Right renal pelvis (tissue), 4 donors: ENCODE data around the gene MYRIP. TPM values are rescaled to one million over a fixed set of nuclear protein-coding genes. Genes with fewer than 3 reads are reported as not detected.

ENCODE experiments used
- DNase-seq, 4 donors: peaks; one replicate each; pipeline ENCODE4 v3.0.0-alpha.2; 2013; ENCODE audit warnings: low read depth in 4 of 4, low spot score in 3 of 4, missing footprints in 1 of 4
- polyA plus RNA-seq, 4 donors: library from polyadenylated mRNA; unstranded; fragments of 120-200 nt; gene quantifications; one replicate each; pipeline ENCODE4 v1.2.1, GENCODE V29; 2013; ENCODE audit not compliant: insufficient read length in 4 of 4

MYRIP gene
- polyA plus RNA-seq, 4 donors, result 1.8 to 2.6 (median 2.2) TPM

GRCh38 chr3:39961230-39961629 lies 151.8 kb downstream of the MYRIP start:
- no peak for DNase-seq

- DNase-seq, result no peak
Observed at GRCh38 chr3:39962581-39962980, 153.2 kb downstream of the MYRIP start.

- DNase-seq, result no peak
Observed at GRCh38 chr3:39965461-39965860, 156.1 kb downstream of the MYRIP start.

- no peak for DNase-seq
Observed at GRCh38 chr3:39965997-39966396, 156.6 kb downstream of the MYRIP start.

- DNase-seq, result no peak
Observed at GRCh38 chr3:39970982-39971381, 161.6 kb downstream of the MYRIP start.

- no peak for DNase-seq
Observed at GRCh38 chr3:39971559-39972031, 162.2 kb downstream of the MYRIP start.

GRCh38 chr3:39972508-39972907 lies 163.1 kb downstream of the MYRIP start:
- no peak for DNase-seq

GRCh38 chr3:39977058-39977794 lies 167.8 kb downstream of the MYRIP start:
- DNase-seq, result no peak

- DNase-seq, result no peak
Observed at GRCh38 chr3:39978308-39978707, 168.9 kb downstream of the MYRIP start.

- DNase-seq, result no peak
Observed at GRCh38 chr3:39980058-39980457, 170.6 kb downstream of the MYRIP start.

- no peak for DNase-seq
Observed at GRCh38 chr3:39980781-39981180, 171.4 kb downstream of the MYRIP start.

- DNase-seq, result no peak
Observed at GRCh38 chr3:39981547-39982184, 172.3 kb downstream of the MYRIP start.

GRCh38 chr3:39982665-39983357 lies 173.4 kb downstream of the MYRIP start:
- no peak for DNase-seq

- DNase-seq, result no peak
Observed at GRCh38 chr3:39989746-39990145, 180.3 kb downstream of the MYRIP start.

- no peak for DNase-seq
Observed at GRCh38 chr3:39990532-39990931, 181.1 kb downstream of the MYRIP start.

GRCh38 chr3:40008796-40009195 lies 199.4 kb downstream of the MYRIP start:
- DNase-seq, result no peak

GRCh38 chr3:40009991-40010390 lies 200.6 kb downstream of the MYRIP start:
- DNase-seq, result no peak

GRCh38 chr3:40012381-40012780 lies 203.0 kb downstream of the MYRIP start:
- no peak for DNase-seq

GRCh38 chr3:40016391-40016790 lies 207.0 kb downstream of the MYRIP start:
- no peak for DNase-seq

- DNase-seq, result no peak
Observed at GRCh38 chr3:40018369-40018768, 209.0 kb downstream of the MYRIP start.

- peak in 3 of 4 donors; percentile 18 to 43 (median 39) for DNase-seq
Observed at GRCh38 chr3:40019376-40019775, 210.0 kb downstream of the MYRIP start.

GRCh38 chr3:40020689-40021088 lies 211.3 kb downstream of the MYRIP start:
- DNase-seq, result no peak
